PFSK-1 (cell line): ENCODE results near the gene CMIP.

Experiments
- FOXP2 ChIP-seq: optimal IDR thresholded peaks from 2 replicates; pipeline ENCODE3; 2011; ENCODE audit warnings: borderline replicate concordance, control low read depth, inconsistent platforms; ENCODE audit not compliant: insufficient read depth; ENCODE audit errors: extremely low read length, extremely low read depth
- POLR2AphosphoS5 ChIP-seq: IDR thresholded peaks from 2 replicates; pipeline ENCODE4 v1.6.1; 2012; ENCODE audit warnings: low read depth, mild to moderate bottlenecking, control low read depth, low read length, moderate library complexity
- SIN3A ChIP-seq: IDR thresholded peaks from 2 replicates; pipeline ENCODE4 v1.6.1; 2012; ENCODE audit warnings: mild to moderate bottlenecking, low read length, moderate library complexity, borderline replicate concordance; ENCODE audit not compliant: insufficient read depth
- TAF1 ChIP-seq: IDR thresholded peaks from 2 replicates; pipeline ENCODE4 v1.6.1; 2012; ENCODE audit warnings: low read length, control low read depth, borderline replicate concordance; ENCODE audit not compliant: insufficient read depth
- TF ChIP-seq, protein P1 (sequence below), 2 experiments: IDR thresholded peaks; 2 replicates each; pipeline versions ENCODE4 v1.6.1 to v1.8.0; 2011 to 2012; ENCODE audit warnings: low read depth in 2 of 2, low read length in 2 of 2, control low read depth in 1 of 2, inconsistent platforms in 1 of 2, mild to moderate bottlenecking in 1 of 2, moderate library complexity in 1 of 2; ENCODE audit not compliant: insufficient read depth in 1 of 2

Gene CMIP

DNA sequence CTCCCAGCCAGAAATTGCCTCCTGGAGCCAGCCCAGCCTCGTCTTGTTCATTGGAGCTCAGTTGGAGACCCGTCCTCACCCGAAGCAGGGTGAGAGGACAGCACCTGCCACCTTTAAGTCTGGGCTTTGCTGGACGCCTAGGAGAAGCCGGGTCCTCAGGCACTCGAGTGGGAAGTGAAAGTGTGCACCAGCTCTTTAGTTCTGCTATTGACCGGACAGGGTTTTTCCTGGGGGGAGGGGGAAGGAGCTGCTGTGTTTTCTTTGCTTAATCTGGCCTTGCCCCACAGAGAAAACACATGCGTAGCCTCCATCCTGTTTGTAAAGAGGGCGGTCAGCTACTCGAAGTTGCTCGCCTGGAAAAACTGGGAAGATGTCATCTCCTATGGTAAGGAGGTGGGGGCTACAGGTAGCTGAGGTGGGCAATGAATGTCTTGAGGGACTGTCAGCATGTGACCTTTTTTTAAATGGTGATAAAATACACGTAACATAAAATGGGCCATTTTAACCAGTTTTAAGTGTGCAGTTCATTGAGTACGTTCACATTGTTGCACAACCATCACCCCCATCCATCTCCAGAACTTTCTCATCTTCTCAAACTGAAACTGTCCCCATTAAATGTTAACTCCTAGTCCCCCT lies 34.4 kb downstream of the CMIP start:
- TF ChIP-seq, protein P1, sequence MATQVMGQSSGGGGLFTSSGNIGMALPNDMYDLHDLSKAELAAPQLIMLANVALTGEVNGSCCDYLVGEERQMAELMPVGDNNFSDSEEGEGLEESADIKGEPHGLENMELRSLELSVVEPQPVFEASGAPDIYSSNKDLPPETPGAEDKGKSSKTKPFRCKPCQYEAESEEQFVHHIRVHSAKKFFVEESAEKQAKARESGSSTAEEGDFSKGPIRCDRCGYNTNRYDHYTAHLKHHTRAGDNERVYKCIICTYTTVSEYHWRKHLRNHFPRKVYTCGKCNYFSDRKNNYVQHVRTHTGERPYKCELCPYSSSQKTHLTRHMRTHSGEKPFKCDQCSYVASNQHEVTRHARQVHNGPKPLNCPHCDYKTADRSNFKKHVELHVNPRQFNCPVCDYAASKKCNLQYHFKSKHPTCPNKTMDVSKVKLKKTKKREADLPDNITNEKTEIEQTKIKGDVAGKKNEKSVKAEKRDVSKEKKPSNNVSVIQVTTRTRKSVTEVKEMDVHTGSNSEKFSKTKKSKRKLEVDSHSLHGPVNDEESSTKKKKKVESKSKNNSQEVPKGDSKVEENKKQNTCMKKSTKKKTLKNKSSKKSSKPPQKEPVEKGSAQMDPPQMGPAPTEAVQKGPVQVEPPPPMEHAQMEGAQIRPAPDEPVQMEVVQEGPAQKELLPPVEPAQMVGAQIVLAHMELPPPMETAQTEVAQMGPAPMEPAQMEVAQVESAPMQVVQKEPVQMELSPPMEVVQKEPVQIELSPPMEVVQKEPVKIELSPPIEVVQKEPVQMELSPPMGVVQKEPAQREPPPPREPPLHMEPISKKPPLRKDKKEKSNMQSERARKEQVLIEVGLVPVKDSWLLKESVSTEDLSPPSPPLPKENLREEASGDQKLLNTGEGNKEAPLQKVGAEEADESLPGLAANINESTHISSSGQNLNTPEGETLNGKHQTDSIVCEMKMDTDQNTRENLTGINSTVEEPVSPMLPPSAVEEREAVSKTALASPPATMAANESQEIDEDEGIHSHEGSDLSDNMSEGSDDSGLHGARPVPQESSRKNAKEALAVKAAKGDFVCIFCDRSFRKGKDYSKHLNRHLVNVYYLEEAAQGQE (IDR thresholded peaks at IDR 0.05; ENCODE audit: insufficient read depth in 1 of 2, low read depth in 2 of 2, low read length in 2 of 2) = 0 out of 4 replicates have a peak, but pooled peaks of 1 of the 2 experiments have one; percentile 50
- TF ChIP-seq FOXP2 (no peak), SIN3A (peak; percentile 79; the same call in 1 of the 2 replicates), POLR2AphosphoS5 (0 out of 2 replicates have a peak, but pooled peaks have one; percentile 24), TAF1 (no peak)

DNA sequence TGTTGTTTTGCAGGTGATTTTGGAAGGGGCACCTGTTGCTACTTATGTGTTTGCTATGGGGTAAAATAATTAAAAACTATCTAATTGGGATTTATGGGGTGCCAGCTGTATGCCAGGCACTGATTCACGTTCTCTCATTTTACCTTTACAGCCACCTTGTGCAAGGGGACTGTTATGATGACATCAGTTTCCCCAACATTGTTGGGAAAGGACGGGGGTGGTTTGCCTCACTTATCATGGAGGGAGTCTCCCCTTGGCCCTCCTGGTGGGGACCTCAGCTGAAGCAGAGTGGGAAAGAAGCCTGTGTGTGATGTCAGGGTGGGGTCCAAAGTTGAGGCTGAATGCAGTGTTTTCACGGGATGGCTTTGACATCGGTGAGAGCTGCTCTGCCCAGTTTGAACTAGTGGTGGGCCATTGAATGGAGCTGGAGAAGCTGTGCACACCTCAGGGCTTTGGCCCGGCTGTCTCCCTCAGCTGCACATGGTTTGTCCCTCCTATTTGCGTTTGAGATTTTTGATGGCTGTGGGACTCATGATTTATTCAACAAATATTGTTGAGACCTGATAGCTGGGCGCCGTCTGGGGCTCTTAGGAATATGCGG lies 36.1 kb downstream of the CMIP start:
- TF ChIP-seq FOXP2 = no peak
- no peak for TF ChIP-seq SIN3A
- no peak for TF ChIP-seq TAF1
- TF ChIP-seq, protein P1 (IDR thresholded peaks at IDR 0.05; ENCODE audit: insufficient read depth in 1 of 2, low read depth in 2 of 2, low read length in 2 of 2) = no peak
- TF ChIP-seq POLR2AphosphoS5 = no peak

DNA sequence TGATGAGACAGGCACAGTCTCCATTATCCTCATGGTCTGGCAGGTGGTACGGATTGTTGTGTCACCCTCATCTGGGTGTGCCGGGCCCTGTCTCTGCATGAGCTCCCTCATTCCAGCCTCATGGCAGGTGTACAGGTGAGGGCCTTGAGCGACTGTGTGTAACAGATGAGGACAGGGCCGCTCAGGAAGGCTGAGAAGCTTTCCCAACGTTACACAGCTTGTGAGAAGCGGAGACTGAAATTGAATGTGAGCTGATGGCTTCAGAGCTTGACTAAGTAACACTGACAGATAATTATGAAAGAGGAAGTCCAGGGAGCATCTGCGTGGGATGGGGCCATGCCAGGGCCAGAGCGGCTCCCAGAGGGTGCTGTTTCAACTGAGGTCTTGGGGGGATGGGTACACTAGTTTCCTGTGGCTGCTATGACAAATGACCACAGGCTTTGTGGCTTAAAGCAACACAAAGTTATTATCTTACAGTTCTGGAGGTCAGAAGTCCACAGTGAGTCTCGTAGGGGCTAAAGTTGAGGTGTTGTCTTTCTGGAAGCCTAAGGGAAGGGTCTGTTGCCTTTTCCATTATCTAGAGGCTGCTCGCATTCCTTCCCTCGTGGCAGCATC lies 36.7 kb downstream of the CMIP start:
- TF ChIP-seq, protein P1 (IDR thresholded peaks at IDR 0.05; ENCODE audit: insufficient read depth in 1 of 2, low read depth in 2 of 2, low read length in 2 of 2) = no peak
- TF ChIP-seq SIN3A (no peak), FOXP2 (no peak), TAF1 (no peak), POLR2AphosphoS5 (no peak)

DNA sequence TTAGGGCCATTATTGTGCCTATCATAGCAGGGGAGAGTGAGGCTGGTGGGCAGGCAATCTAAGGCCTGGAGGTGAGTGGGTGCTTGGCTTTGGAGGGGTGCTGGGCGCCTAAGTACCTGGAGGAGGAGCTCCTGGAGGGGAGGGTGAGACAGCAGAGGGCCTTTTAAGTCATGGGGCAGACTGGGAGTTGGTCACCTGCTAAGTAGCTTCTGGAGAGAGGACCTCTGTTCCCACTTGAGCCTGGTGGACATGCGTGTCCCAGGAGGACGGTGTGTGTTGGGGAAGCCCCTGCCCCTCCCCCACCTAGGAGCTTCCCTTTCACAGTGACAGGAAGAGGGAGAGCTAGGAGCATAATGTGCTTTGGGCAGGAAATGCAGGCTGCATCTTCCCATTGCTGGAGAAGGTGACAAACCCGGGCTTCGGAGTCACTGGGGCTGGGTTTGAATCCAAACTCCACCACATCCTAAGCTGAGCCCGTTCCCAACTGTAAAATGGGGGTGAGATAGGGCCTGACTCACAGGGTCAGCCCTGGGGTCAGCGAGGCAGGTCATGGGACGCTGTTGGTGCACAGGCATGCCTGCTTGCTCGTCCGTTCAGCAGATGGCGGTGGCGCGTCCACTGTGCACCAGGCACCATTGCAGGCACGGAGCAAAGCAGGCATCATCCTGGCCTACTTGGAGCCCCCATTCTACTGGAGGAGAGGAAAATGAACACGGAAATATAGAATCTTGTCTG lies 37.9 kb downstream of the CMIP start:
- TF ChIP-seq TAF1 = no peak
- no peak for TF ChIP-seq SIN3A
- TF ChIP-seq POLR2AphosphoS5 = no peak
- TF ChIP-seq FOXP2 = no peak
- TF ChIP-seq, protein P1 (IDR thresholded peaks at IDR 0.05; ENCODE audit: insufficient read depth in 1 of 2, low read depth in 2 of 2, low read length in 2 of 2) = no peak
